ENCODE data around the gene NQO2.

Gene NQO2, protein sequence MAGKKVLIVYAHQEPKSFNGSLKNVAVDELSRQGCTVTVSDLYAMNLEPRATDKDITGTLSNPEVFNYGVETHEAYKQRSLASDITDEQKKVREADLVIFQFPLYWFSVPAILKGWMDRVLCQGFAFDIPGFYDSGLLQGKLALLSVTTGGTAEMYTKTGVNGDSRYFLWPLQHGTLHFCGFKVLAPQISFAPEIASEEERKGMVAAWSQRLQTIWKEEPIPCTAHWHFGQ

GRCh38 chr6:2999618-3000557 is at the start of gene NQO2:
NQO2 (plus strand) TSS chr6:2999894; CDS start chr6:3006553, 6,659 bp downstream.
- ChIA-PET POLR2A (interaction anchor here (0.7 to 1.3 kb wide), 7 partner anchors 10 to 68 kb away, joined by 3 to 8 read pairs (median 5); partner anchors contain the start of gene RIPK1), CTCF (interaction anchor here (0.6 to 4.7 kb wide), 14 partner anchors 10 to 251 kb away, joined by 3 to 69 read pairs (median 8); no protein-coding TSS in a partner anchor)
- TF ChIP-seq, protein P1, sequence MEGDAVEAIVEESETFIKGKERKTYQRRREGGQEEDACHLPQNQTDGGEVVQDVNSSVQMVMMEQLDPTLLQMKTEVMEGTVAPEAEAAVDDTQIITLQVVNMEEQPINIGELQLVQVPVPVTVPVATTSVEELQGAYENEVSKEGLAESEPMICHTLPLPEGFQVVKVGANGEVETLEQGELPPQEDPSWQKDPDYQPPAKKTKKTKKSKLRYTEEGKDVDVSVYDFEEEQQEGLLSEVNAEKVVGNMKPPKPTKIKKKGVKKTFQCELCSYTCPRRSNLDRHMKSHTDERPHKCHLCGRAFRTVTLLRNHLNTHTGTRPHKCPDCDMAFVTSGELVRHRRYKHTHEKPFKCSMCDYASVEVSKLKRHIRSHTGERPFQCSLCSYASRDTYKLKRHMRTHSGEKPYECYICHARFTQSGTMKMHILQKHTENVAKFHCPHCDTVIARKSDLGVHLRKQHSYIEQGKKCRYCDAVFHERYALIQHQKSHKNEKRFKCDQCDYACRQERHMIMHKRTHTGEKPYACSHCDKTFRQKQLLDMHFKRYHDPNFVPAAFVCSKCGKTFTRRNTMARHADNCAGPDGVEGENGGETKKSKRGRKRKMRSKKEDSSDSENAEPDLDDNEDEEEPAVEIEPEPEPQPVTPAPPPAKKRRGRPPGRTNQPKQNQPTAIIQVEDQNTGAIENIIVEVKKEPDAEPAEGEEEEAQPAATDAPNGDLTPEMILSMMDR (IDR thresholded peaks at IDR 0.05; ENCODE audit: insufficient read depth, low read length, missing control alignments): no peak
- H3K4me3 ChIP-seq (ENCODE audit: low read depth, low read length): peak within 1 kb of the TSS; percentile 85
- DNase-seq (ENCODE audit: low read depth, low spot score): no peak

DNA sequence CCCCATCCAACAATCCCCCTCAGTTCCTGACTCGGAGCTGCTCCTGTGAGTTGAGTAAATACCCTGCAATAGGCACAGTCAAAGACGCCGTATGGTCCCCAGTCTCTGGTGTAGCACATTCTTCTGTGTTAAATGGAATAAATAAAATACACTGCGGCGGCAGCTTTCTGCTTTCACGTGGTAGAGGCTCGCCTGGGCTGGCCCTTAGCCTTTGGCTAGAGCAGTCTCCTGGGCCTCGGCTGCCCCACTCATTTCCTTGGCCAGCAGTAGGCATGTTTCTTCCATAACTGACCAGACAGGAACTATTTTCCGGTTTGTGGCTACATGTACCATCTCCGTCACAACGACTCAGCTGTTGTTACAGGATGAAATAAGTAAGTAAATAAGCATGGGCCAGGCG is 49.0 kb upstream of the NQO2 start:
- H3K4me3 ChIP-seq (ENCODE audit: low read depth, low read length): no peak overlapping the region
- ChIA-PET POLR2A (no interaction called here), CTCF (interaction anchor here (0.8 to 9.6 kb wide), 12 partner anchors 10 to 212 kb away, joined by 3 to 252 read pairs (median 8); no protein-coding TSS in a partner anchor)
- DNase-seq (ENCODE audit: low read depth, low spot score): no peak
- TF ChIP-seq, protein P1 (IDR thresholded peaks at IDR 0.05; ENCODE audit: insufficient read depth, low read length, missing control alignments): no peak

DNA sequence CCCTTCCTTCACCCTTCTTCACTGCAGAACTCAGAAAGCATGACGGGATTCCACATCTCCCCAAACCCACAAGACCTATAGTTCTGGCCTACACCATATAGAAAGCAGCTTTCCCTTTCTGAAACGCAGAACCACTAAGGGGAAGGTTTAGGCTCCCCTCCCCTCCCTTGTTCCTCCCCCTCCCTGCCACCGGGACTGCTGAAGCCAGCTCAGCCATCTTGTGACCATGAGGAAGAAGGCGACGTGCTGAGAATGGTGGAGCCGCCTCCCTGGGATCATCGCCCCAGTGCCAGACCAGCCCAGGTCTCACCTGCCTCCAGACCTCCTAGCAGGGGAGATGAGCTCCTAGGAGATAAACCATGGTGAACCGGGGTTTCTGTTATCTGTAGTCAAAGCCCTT is 48.0 kb upstream of the NQO2 start:
- no peak for DNase-seq (ENCODE audit: low read depth, low spot score)
- no peak overlapping the region for H3K4me3 ChIP-seq (ENCODE audit: low read depth, low read length)
- POLR2A ChIA-PET: interaction anchor here (1.2 kb wide), 2 partner anchors 12 to 37 kb away, joined by 3 to 8 read pairs; no protein-coding TSS in a partner anchor
- CTCF ChIA-PET: interaction anchor here (0.7 to 9.6 kb wide), 55 partner anchors 9 to 1355 kb away, joined by 3 to 252 read pairs (median 7); partner anchors contain the start of genes NQO2, RIPK1 and SERPINB1
- TF ChIP-seq, protein P1 (IDR thresholded peaks at IDR 0.05; ENCODE audit: insufficient read depth, low read length, missing control alignments): no peak

DNA sequence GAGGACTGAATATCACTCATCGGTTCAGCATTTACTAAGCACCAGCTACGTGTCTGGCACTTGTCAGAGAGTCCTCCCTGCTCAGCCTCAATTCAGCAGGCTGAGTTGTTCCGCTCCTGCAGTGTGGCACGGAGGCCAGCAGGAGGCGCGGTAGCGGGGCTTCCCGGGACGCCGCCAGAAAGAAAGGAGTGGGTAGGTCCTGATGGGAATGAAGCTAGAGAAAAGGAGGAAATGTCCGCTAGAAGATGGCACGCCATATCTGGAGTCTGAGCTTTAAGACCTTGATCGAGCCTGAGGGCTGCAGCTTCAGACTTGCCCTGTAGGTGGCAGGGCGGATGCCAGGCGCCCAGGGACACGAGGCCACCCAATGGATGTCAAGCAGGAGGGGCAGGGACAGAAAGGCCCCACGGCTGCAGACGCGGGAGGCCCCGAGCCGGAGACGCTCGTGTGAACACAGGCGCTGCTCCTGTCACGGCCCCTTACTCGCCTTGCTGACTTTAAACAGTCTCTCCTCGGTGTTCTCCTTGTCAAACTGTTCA is 47.1 kb upstream of the NQO2 start:
- H3K4me3 ChIP-seq (ENCODE audit: low read depth, low read length): peak overlapping the region; percentile 4
- POLR2A ChIA-PET: interaction anchor here (0.7 to 1.2 kb wide), 3 partner anchors 13 to 36 kb away, joined by 3 to 8 read pairs (median 3); partner anchors contain the start of gene SERPINB6
- DNase-seq (ENCODE audit: low read depth, low spot score): peak; percentile 65
- TF ChIP-seq, protein P1 (IDR thresholded peaks at IDR 0.05; ENCODE audit: insufficient read depth, low read length, missing control alignments): peak; percentile 73
- CTCF ChIA-PET: interaction anchor here (0.6 to 9.6 kb wide), 67 partner anchors 8 to 1356 kb away, joined by 3 to 252 read pairs (median 6); partner anchors contain the start of genes MYLK4, NQO2, RIPK1 and SERPINB1

DNA sequence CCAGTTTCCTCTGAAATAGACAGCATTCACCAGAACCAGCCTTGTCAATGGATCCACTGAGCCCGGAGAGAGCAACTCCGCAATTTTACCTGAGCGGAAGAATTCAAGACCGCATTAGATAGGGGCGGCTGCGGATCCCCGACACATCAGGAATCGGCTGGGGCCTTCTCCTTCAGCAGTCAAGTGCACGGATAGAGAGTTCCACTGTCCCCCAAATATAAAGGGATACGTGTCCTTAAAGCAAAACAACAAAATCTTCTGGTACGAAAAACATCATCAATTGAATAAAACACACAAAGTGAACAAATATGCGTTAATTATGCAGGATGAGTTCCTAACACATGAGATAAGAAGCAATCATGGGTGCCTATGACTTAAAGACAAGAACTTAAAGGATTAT is 46.6 kb upstream of the NQO2 start:
- CTCF ChIA-PET: interaction anchor here (0.6 to 9.6 kb wide), 62 partner anchors 7 to 1356 kb away, joined by 3 to 252 read pairs (median 6); partner anchors contain the start of genes MYLK4, NQO2, RIPK1 and SERPINB1
- DNase-seq (ENCODE audit: low read depth, low spot score): no peak
- POLR2A ChIA-PET: interaction anchor here (1.2 kb wide), 2 partner anchors 13 to 35 kb away, joined by 3 to 8 read pairs; no protein-coding TSS in a partner anchor
- TF ChIP-seq, protein P1 (IDR thresholded peaks at IDR 0.05; ENCODE audit: insufficient read depth, low read length, missing control alignments): no peak
- no peak overlapping the region for H3K4me3 ChIP-seq (ENCODE audit: low read depth, low read length)
